CD14-positive monocyte (primary cell): Measurements from ENCODE around the gene MS4A18. TPM values are rescaled to one million over a fixed set of nuclear protein-coding genes. Genes with fewer than 3 reads are reported as not detected.

Experiments used
- DNase-seq, 3 donors: peaks; one replicate each; pipeline ENCODE4 v3.0.0-alpha.2; 2011 to 2022
- H2AFZ ChIP-seq: 2 replicates; pipeline ENCODE4 v1.6.0; 2012; ENCODE audit warnings: mild to moderate bottlenecking, low read depth, low read length, inconsistent platforms; ENCODE audit not compliant: insufficient read depth, poor library complexity, severe bottlenecking
- H3K27ac ChIP-seq, 2 donors: 1 replicate in 1 of 2; 2 replicates in 1 of 2; pipeline ENCODE4 v1.5.1; 2012 to 2013; ENCODE audit warnings: low read length in 2 of 2, control low read depth in 1 of 2, inconsistent platforms in 1 of 2, low read depth in 1 of 2, mild to moderate bottlenecking in 1 of 2
- H3K27me3 ChIP-seq, 2 donors: one replicate each; pipeline versions ENCODE4 v1.6.0 to v1.6.1; 2011 to 2013; ENCODE audit warnings: low read length in 2 of 2; ENCODE audit not compliant: control insufficient read depth in 2 of 2, insufficient read depth in 2 of 2
- H3K36me3 ChIP-seq, 2 donors: replicated peaks in 1 of 2; 1 replicate in 1 of 2; 2 replicates in 1 of 2; pipeline versions ENCODE4 v1.5.1 to v1.6.1; 2012 to 2013; ENCODE audit warnings: low read length in 2 of 2, control low read depth in 1 of 2, inconsistent platforms in 1 of 2, mild to moderate bottlenecking in 1 of 2; ENCODE audit not compliant: insufficient read depth in 2 of 2, control insufficient read depth in 1 of 2
- H3K4me1 ChIP-seq, 2 donors: 1 replicate in 1 of 2; 2 replicates in 1 of 2; pipeline versions ENCODE4 v1.5.1 to v1.6.1; 2012 to 2013; ENCODE audit warnings: low read length in 2 of 2, control low read depth in 1 of 2, inconsistent platforms in 1 of 2, mild to moderate bottlenecking in 1 of 2, moderate library complexity in 1 of 2; ENCODE audit not compliant: insufficient read depth in 2 of 2, control insufficient read depth in 1 of 2
- H3K4me2 ChIP-seq: replicated peaks from 2 replicates; pipeline ENCODE3; 2012; ENCODE audit warnings: low read length, moderate library complexity, mild to moderate bottlenecking; ENCODE audit not compliant: poor library complexity, severe bottlenecking; ENCODE audit errors: extremely low read depth
- H3K4me3 ChIP-seq, 3 experiments: fragments of 200-600 bp in 1 of 3; sonication (generic) in 1 of 3; replicated peaks in 1 of 3; 1 replicate in 2 of 3; 2 replicates in 1 of 3; pipeline ENCODE4 v1.5.1; 2011 to 2013; ENCODE audit warnings: low read length in 3 of 3, mild to moderate bottlenecking in 3 of 3, control low read depth in 2 of 3, low read depth in 2 of 3, inconsistent platforms in 1 of 3, moderate library complexity in 1 of 3
- H3K79me2 ChIP-seq: 2 replicates; pipeline ENCODE4 v1.6.0; 2012; ENCODE audit warnings: mild to moderate bottlenecking, control low read depth, inconsistent platforms, low read length, moderate library complexity; ENCODE audit not compliant: insufficient read depth
- H3K9ac ChIP-seq: 2 replicates; pipeline ENCODE4 v1.6.0; 2017; ENCODE audit warnings: low read length, mild to moderate bottlenecking; ENCODE audit not compliant: insufficient read depth, poor library complexity, severe bottlenecking
- H3K9me3 ChIP-seq, 2 donors: replicated peaks in 1 of 2; 1 replicate in 1 of 2; 2 replicates in 1 of 2; pipeline versions ENCODE4 v1.5.1 to v1.6.1; 2012 to 2013; ENCODE audit warnings: low read length in 2 of 2, control low read depth in 1 of 2; ENCODE audit not compliant: control insufficient read depth in 1 of 2, insufficient read depth in 1 of 2
- H4K20me1 ChIP-seq: 2 replicates; pipeline ENCODE4 v1.6.0; 2012; ENCODE audit warnings: mild to moderate bottlenecking, low read length, control low read depth, moderate library complexity; ENCODE audit not compliant: insufficient read depth
- H3K27ac Mint-ChIP-seq, 7 donors: one replicate each; pipeline ENCODE4 v1.8.0; 2020; ENCODE audit warnings: mild to moderate bottlenecking in 7 of 7, mixed read lengths in 7 of 7, moderate library complexity in 6 of 7, inconsistent platforms in 2 of 7
- H3K27me3 Mint-ChIP-seq, 3 donors: one replicate each; pipeline ENCODE4 v1.8.0; 2021 to 2022; ENCODE audit warnings: low read depth in 3 of 3, mild to moderate bottlenecking in 3 of 3, mixed read lengths in 3 of 3, moderate library complexity in 3 of 3, inconsistent platforms in 1 of 3
- H3K36me3 Mint-ChIP-seq, 2 donors: one replicate each; pipeline ENCODE4 v1.8.0; 2020; ENCODE audit warnings: mixed read lengths in 2 of 2, inconsistent platforms in 1 of 2, mild to moderate bottlenecking in 1 of 2
- H3K4me1 Mint-ChIP-seq: one replicate; pipeline ENCODE4 v1.8.0; 2020; ENCODE audit warnings: mild to moderate bottlenecking, mixed read lengths
- H3K4me3 Mint-ChIP-seq, 2 donors: one replicate each; pipeline ENCODE4 v1.8.0; 2020; ENCODE audit warnings: mild to moderate bottlenecking in 2 of 2, mixed read lengths in 2 of 2, moderate library complexity in 1 of 2
- H3K9me3 Mint-ChIP-seq, 7 donors: one replicate each; pipeline ENCODE4 v1.8.0; 2020 to 2022; ENCODE audit warnings: mixed read lengths in 7 of 7, mild to moderate bottlenecking in 6 of 7, moderate library complexity in 6 of 7, inconsistent platforms in 2 of 7
- WGBS: methylation state at CpG from one replicate; pipeline ENCODE4 v1.1.5; 2013; ENCODE audit warnings: missing lambda C conversion rate; ENCODE audit not compliant: insufficient coverage; 5-methylcytosine and 5-hydroxymethylcytosine counted together
- intact Hi-C, 2 donors: fragments of 100-400 bp; cut with micrococcal nuclease; formaldehyde crosslinking; loops; one replicate each; pipeline versions ENCODE4 v1.15.0 to v1.15.1; 2023
- polyA plus RNA-seq, 3 donors: library from polyadenylated mRNA; depleted of rRNA in 1 of 3; unstranded in 2 of 3; stranded (reverse) in 1 of 3; fragments of 300-500 nt in 2 of 3; fragments of >200 nt in 1 of 3; fragmentation: Illumina TruSeq in 2 of 3; gene quantifications; 1 replicate in 2 of 3; 2 replicates in 1 of 3; pipeline ENCODE4 v1.2.3, GENCODE V29; 2012 to 2021
- TF ChIP-seq, protein P1 (sequence below): fragments of 200-600 bp; IDR thresholded peaks from one replicate; pipeline ENCODE4 v1.8.0; 2022; ENCODE audit warnings: antibody characterized with exemption, mild to moderate bottlenecking

MS4A18 gene
- polyA plus RNA-seq, 3 donors: not detected

DNA sequence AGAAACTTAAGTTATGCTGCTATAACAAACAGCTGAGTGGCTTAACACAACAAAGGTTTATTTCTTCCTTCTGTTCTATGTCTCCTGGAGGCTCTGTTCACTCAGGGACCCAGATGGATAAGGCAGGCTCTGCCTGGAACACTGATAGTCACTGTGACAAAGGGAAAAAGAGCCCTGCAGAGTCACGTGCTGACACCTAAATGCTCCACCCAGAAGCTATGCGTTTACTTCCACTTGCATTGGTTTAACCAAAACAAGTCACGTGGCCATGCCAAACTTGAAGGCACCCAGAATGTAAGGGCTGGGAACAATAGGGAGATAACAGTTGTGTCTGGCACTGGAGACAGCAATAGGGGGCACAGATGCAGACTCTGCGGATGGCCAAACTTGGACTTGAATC, 28.8 kb downstream of the MS4A18 start:
- Histone ChIP-seq H3K27ac (no peak overlapping the region), H4K20me1 (no peaks in the 10 kb centered on the region), H3K79me2 (no peaks in the 10 kb centered on the region), H3K4me1 (no peaks in the 10 kb centered on the region), H3K9ac (no peak overlapping the region), H3K36me3 (no peaks in the 10 kb centered on the region), H3K9me3 (no peaks in the 10 kb centered on the region), H3K27me3 (peaks cover 2 to 4% of the 10 kb centered on the region in 2 donors), H3K4me3 (no peak overlapping the region), H3K4me2 (no peak overlapping the region), H2AFZ (no peak overlapping the region)
- Mint-ChIP-seq H3K9me3 (peaks cover 0 to 2% (median 0%) of the 10 kb centered on the region in 7 donors), H3K27me3 (peaks cover 13 to 23% (median 21%) of the 10 kb centered on the region in 3 donors), H3K36me3 (no peaks in the 10 kb centered on the region), H3K4me3 (no peak overlapping the region), H3K4me1 (no peaks in the 10 kb centered on the region), H3K27ac (no peak overlapping the region)
- DNase-seq: no peak
- WGBS: 49% methylated on average over 3 of the region's 4 CpGs
- TF ChIP-seq, protein P1, sequence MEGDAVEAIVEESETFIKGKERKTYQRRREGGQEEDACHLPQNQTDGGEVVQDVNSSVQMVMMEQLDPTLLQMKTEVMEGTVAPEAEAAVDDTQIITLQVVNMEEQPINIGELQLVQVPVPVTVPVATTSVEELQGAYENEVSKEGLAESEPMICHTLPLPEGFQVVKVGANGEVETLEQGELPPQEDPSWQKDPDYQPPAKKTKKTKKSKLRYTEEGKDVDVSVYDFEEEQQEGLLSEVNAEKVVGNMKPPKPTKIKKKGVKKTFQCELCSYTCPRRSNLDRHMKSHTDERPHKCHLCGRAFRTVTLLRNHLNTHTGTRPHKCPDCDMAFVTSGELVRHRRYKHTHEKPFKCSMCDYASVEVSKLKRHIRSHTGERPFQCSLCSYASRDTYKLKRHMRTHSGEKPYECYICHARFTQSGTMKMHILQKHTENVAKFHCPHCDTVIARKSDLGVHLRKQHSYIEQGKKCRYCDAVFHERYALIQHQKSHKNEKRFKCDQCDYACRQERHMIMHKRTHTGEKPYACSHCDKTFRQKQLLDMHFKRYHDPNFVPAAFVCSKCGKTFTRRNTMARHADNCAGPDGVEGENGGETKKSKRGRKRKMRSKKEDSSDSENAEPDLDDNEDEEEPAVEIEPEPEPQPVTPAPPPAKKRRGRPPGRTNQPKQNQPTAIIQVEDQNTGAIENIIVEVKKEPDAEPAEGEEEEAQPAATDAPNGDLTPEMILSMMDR: no peak
- intact Hi-C loops: no loop called here

DNA sequence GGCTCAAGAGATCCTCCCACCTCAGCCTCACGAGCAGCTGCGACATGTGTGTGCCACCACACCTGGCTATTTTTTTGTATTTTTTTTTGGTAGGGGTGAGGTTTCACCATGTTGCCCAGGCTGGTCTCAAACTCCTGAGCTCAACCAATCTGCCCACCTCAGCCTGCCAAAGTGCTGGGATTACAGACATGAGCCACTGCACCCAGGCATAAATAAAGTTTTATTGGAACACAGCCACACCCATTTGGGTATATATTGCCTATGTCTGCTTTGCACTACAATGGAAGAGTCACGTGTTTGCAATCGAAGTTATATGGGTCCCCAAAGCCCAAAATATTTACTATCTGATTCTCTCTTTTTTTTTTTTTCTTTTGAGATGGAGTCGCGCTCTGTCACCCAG, 30.4 kb downstream of the MS4A18 start:
- Histone ChIP-seq H3K9ac (no peak overlapping the region), H4K20me1 (no peaks in the 10 kb centered on the region), H3K4me2 (no peak overlapping the region), H3K27me3 (peaks cover 2 to 5% of the 10 kb centered on the region in 2 donors), H3K4me3 (no peak overlapping the region), H2AFZ (no peak overlapping the region), H3K79me2 (no peaks in the 10 kb centered on the region), H3K27ac (no peak overlapping the region), H3K9me3 (no peaks in the 10 kb centered on the region), H3K4me1 (peaks cover 10% of the 10 kb centered on the region in 2 donors), H3K36me3 (no peaks in the 10 kb centered on the region)
- TF ChIP-seq, protein P1: no peak
- no peaks in the 10 kb centered on the region for H3K36me3 Mint-ChIP-seq
- H3K4me3 Mint-ChIP-seq: no peak overlapping the region
- DNase-seq: no peak
- intact Hi-C loops: no loop called here
- 100% methylated on average over 3 of the region's 6 CpGs for WGBS
- peaks cover 14% of the 10 kb centered on the region for H3K4me1 Mint-ChIP-seq
- H3K27ac Mint-ChIP-seq: no peak overlapping the region
- H3K9me3 Mint-ChIP-seq: peaks cover 0 to 5% (median 0%) of the 10 kb centered on the region in 7 donors
- peaks cover 17 to 32% (median 28%) of the 10 kb centered on the region in 3 donors for H3K27me3 Mint-ChIP-seq
